Duodenal mucosa (tissue), 2 donors: ENCODE data around the gene ZNF581.

Experiments
- H3K27ac ChIP-seq: one replicate; pipeline ENCODE4 v1.7.0; 2013; ENCODE audit warnings: low read depth, low read length
- H3K27me3 ChIP-seq, 2 donors: one replicate each; pipeline ENCODE4 v1.7.0; 2013; ENCODE audit warnings: low read length in 2 of 2, control low read depth in 1 of 2; ENCODE audit not compliant: insufficient read depth in 2 of 2, control insufficient read depth in 1 of 2
- H3K36me3 ChIP-seq, 2 donors: one replicate each; pipeline ENCODE4 v1.7.0; 2013; ENCODE audit warnings: low read length in 2 of 2, control low read depth in 1 of 2; ENCODE audit not compliant: insufficient read depth in 2 of 2, control insufficient read depth in 1 of 2
- H3K4me1 ChIP-seq, 2 donors: one replicate each; pipeline ENCODE4 v1.7.0; 2013; ENCODE audit warnings: low read length in 2 of 2, control low read depth in 1 of 2; ENCODE audit not compliant: insufficient read depth in 2 of 2, control insufficient read depth in 1 of 2
- H3K4me3 ChIP-seq, 2 donors: one replicate each; pipeline ENCODE4 v1.7.0; 2013; ENCODE audit warnings: low read length in 2 of 2, low read depth in 1 of 2
- H3K9ac ChIP-seq, 2 donors: one replicate each; pipeline ENCODE4 v1.7.0; 2013; ENCODE audit warnings: low read length in 2 of 2, low read depth in 1 of 2
- H3K9me3 ChIP-seq, 2 donors: one replicate each; pipeline ENCODE4 v1.7.0; 2013; ENCODE audit warnings: low read length in 2 of 2, control low read depth in 1 of 2; ENCODE audit not compliant: control insufficient read depth in 1 of 2

ZNF581 gene

GRCh38 chr19:55641426-55642152 lies 1.9 kb upstream of the ZNF581 start:
- Histone ChIP-seq H3K4me3 (peak overlapping the region; percentile 65 to 91), H3K9ac (peak overlapping the region; percentile 57 to 67), H3K27me3 (no peaks in the 10 kb centered on the region), H3K27ac (peak overlapping the region; percentile 60), H3K4me1 (peaks cover 25 to 44% of the 10 kb centered on the region in 2 donors), H3K9me3 (no peaks in the 10 kb centered on the region), H3K36me3 (peaks cover 9 to 14% of the 10 kb centered on the region in 2 donors)

- H3K4me3 ChIP-seq = peak overlapping the region; percentile 65 to 91
- peaks cover 27 to 46% of the 10 kb centered on the region in 2 donors for H3K4me1 ChIP-seq
- H3K27me3 ChIP-seq = no peaks in the 10 kb centered on the region
- peaks cover 9 to 14% of the 10 kb centered on the region in 2 donors for H3K36me3 ChIP-seq
- H3K9ac ChIP-seq = peak overlapping the region; percentile 57 to 64
- peak overlapping the region; percentile 23 for H3K27ac ChIP-seq
- no peaks in the 10 kb centered on the region for H3K9me3 ChIP-seq
These were observed 1.1 kb upstream of the ZNF581 start for GRCh38 chr19:55642153-55643002.

GRCh38 chr19:55643887-55644176 lies 383 bp downstream of the ZNF581 start:
- H3K9ac ChIP-seq = peak overlapping the region; percentile 62 to 81
- no peak overlapping the region for H3K27ac ChIP-seq
- H3K27me3 ChIP-seq = no peaks in the 10 kb centered on the region
- no peaks in the 10 kb centered on the region for H3K9me3 ChIP-seq
- H3K4me1 ChIP-seq = peaks cover 32 to 53% of the 10 kb centered on the region in 2 donors
- H3K4me3 ChIP-seq = peak overlapping the region; percentile 65 to 91
- H3K36me3 ChIP-seq = peaks cover 9 to 14% of the 10 kb centered on the region in 2 donors

GRCh38 chr19:55644191-55644833 lies 863 bp downstream of the ZNF581 start:
- Histone ChIP-seq H3K9me3 (no peaks in the 10 kb centered on the region), H3K36me3 (peaks cover 9 to 14% of the 10 kb centered on the region in 2 donors), H3K27ac (no peak overlapping the region), H3K27me3 (no peaks in the 10 kb centered on the region), H3K4me3 (peak overlapping the region; percentile 65 to 91), H3K9ac (peak overlapping the region; percentile 62 to 81), H3K4me1 (peaks cover 36 to 56% of the 10 kb centered on the region in 2 donors)

GRCh38 chr19:55644842-55645511 lies 1.5 kb downstream of the ZNF581 start:
- peak overlapping the region in 1 of 2 donors; percentile 62 for H3K9ac ChIP-seq
- peaks cover 9 to 14% of the 10 kb centered on the region in 2 donors for H3K36me3 ChIP-seq
- H3K9me3 ChIP-seq = no peaks in the 10 kb centered on the region
- peaks cover 38 to 51% of the 10 kb centered on the region in 2 donors for H3K4me1 ChIP-seq
- H3K27me3 ChIP-seq = no peaks in the 10 kb centered on the region
- no peak overlapping the region for H3K27ac ChIP-seq
- no peak overlapping the region for H3K4me3 ChIP-seq

- H3K27me3 ChIP-seq = no peaks in the 10 kb centered on the region
- H3K9me3 ChIP-seq = no peaks in the 10 kb centered on the region
- H3K4me1 ChIP-seq = peaks cover 38 to 46% of the 10 kb centered on the region in 2 donors
- peaks cover 9 to 14% of the 10 kb centered on the region in 2 donors for H3K36me3 ChIP-seq
- H3K4me3 ChIP-seq = no peak overlapping the region
- H3K27ac ChIP-seq = no peak overlapping the region
- H3K9ac ChIP-seq = no peak overlapping the region
These were observed 2.0 kb downstream of the ZNF581 start for GRCh38 chr19:55645512-55645881.

GRCh38 chr19:55646889-55647731 lies 3.7 kb downstream of the ZNF581 start:
- peaks cover 32 to 39% of the 10 kb centered on the region in 2 donors for H3K4me1 ChIP-seq
- peak overlapping the region; percentile 66 to 74 for H3K9ac ChIP-seq
- peak overlapping the region; percentile 74 to 79 for H3K4me3 ChIP-seq
- H3K36me3 ChIP-seq = peaks cover 9 to 14% of the 10 kb centered on the region in 2 donors
- H3K27me3 ChIP-seq = no peaks in the 10 kb centered on the region
- no peak overlapping the region for H3K27ac ChIP-seq
- no peaks in the 10 kb centered on the region for H3K9me3 ChIP-seq

- H3K36me3 ChIP-seq = peaks cover 9 to 14% of the 10 kb centered on the region in 2 donors
- H3K4me3 ChIP-seq = peak within 1 kb of the TSS; percentile 74 to 79
- peaks cover 27 to 33% of the 10 kb centered on the region in 2 donors for H3K4me1 ChIP-seq
- no peaks in the 10 kb centered on the region for H3K9me3 ChIP-seq
- H3K27ac ChIP-seq = peak within 1 kb of the TSS; percentile 58
- peak within 1 kb of the TSS; percentile 66 to 74 for H3K9ac ChIP-seq
- no peaks in the 10 kb centered on the region for H3K27me3 ChIP-seq
These were observed 4.5 kb downstream of the ZNF581 start, which contains the start of gene CCDC106 for GRCh38 chr19:55647732-55648584. CCDC106 (plus strand) TSS chr19:55648212; CDS start chr19:55649047, 835 bp downstream.
